ENCODE data around the gene EEF1A2. TPM values are rescaled to one million over a fixed set of nuclear protein-coding genes. Genes with fewer than 3 reads are reported as not detected.

The EEF1A2 gene
- polyA plus RNA-seq, 2 of the 4 experiments (the other 2 are of a cell fraction), result 16.3 to 129 TPM

DNA sequence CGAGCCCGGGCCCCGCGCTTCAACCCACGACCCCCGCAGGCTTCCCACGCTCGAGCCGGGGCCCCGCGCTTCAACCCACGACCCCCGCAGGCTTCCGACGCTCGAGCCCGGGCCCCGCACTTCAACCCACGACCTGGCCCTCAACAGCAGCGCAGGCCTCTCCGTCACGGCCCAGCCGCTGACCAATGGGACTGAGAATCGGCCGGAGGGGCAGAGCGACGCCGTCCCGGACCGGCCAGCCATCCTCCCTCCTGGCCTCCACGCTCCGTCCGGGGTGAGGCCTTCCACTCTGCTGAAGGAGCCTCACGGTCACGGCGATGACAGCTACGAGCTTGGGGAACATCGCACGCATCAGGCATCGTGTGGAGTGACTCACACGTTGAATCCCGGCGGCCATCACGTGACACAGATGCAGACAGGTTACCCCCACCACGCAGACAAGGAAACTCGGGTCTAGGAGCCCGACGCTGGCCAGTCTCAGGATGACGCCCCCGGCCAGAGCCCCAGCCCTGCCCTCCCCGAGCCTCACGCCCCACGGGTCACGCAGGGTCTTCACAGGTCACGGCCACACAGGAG, 32.5 kb downstream of the EEF1A2 start:
- no peak for DNase-seq (ENCODE audit: low read depth in 1 of 2, low spot score in 1 of 2)
- Histone ChIP-seq H3K4me1 (peaks cover 3% of the 10 kb centered on the region; the same call in 1 of the 3 replicates), H3K27ac (no peak overlapping the region), H3K4me2 (no peak overlapping the region), H3K4me3 (no peak overlapping the region), H3K9me3 (no peaks in the 10 kb centered on the region)
- ATAC-seq, result no peak
- ChIA-PET CTCF (interaction anchor here (1.0 to 1.7 kb wide), 4 partner anchors 30 to 185 kb away, joined by 3 to 4 read pairs (median 4); no protein-coding TSS in a partner anchor), POLR2A (interaction anchor here (1.1 kb wide), 1 partner anchor 54 kb away, joined by 4 read pairs; the partner anchor contains the start of gene PPDPF)
- TF ChIP-seq USF2 (IDR thresholded peaks at IDR 0.05) (peak; percentile 51), HOXB5 (CRISPR knock-in tag; IDR thresholded peaks at IDR 0.05) (no peak)
- WGBS (ENCODE audit: missing lambda C conversion rate), result 33% methylated on average over 19 of the region's 55 CpGs
- FAIRE-seq, result no peak

DNA sequence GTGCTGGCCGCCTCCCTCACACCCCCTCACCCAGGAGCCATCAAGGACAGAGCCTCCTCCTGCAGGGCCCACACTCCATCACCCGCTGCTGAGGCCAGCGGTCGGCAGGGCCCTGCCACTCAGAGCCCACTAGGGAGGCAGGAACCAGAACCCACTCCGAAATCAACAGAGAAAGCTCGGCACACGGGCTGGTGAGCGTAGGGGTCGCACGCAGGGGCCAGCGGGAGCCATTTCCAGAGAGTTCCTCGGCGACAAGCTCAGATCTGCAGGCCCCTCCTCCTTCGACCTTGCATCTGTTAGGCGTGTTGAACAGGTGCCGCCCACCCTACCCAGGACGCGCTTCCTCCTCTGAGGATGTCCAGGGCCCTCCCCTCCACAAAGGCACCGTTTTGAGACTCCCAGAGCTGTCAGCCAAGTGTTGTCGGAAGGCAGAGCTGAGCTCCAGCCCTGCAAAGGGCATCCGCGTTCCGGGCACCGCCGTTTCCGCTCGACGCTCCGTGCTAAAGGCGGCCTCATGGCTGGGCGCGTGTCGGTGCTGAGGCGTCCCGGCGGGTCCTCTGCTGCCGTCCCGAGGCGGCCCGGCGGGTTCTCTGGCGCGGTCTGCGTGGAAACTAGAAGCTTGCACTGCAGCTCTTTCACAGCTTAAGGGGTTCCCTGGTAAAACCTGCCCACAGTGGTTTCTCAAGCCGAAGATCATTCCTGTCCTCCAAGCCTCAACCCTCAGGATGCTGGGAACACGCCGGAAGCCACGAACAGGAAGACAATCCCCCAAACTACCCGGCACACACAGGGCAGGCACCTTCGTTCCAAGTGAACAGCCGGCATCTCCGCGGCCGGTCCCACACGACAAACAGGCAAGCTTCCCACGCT, 33.3 kb downstream of the EEF1A2 start:
- Histone ChIP-seq H3K9me3 (no peaks in the 10 kb centered on the region), H3K27ac (no peak overlapping the region), H3K4me1 (no peaks in the 10 kb centered on the region), H3K4me2 (no peak overlapping the region), H3K4me3 (no peak overlapping the region)
- no peak for DNase-seq (ENCODE audit: low read depth in 1 of 2, low spot score in 1 of 2)
- no peak for FAIRE-seq
- ChIA-PET CTCF (interaction anchor here (0.8 to 1.4 kb wide), 5 partner anchors 9 to 40 kb away, joined by 3 to 5 read pairs (median 3); no protein-coding TSS in a partner anchor), POLR2A (interaction anchor here (1.1 kb wide), 1 partner anchor 55 kb away, joined by 4 read pairs; the partner anchor contains the start of gene PPDPF)
- WGBS (ENCODE audit: missing lambda C conversion rate), result 57% methylated on average over 45 of the region's 56 CpGs
- ATAC-seq, result no peak
- no peak for TF ChIP-seq NR3C1 (IDR thresholded peaks at IDR 0.05)
- TF ChIP-seq MAX (IDR thresholded peaks at IDR 0.05), result no peak
- TF ChIP-seq BHLHE40 (IDR thresholded peaks at IDR 0.05; ENCODE audit: low read depth, low read length), result no peak
- no peak for TF ChIP-seq HEYL (CRISPR knock-in tag; IDR thresholded peaks at IDR 0.05)
- TF ChIP-seq HOXB5 (CRISPR knock-in tag; IDR thresholded peaks at IDR 0.05), result no peak
- no peak for TF ChIP-seq POLR2AphosphoS2 (conservative IDR thresholded peaks at IDR 0.05; ENCODE audit: low read length)
- TF ChIP-seq CHD2 (IDR thresholded peaks at IDR 0.05; ENCODE audit: low read length, partially characterized antibody), result no peak

- TF ChIP-seq POLR2A (IDR thresholded peaks at IDR 0.05; ENCODE audit: low read length), result no peak
- no peak for TF ChIP-seq RNF2 (IDR thresholded peaks at IDR 0.05; ENCODE audit: borderline replicate concordance, low read depth)
- TF ChIP-seq CBX2 (IDR thresholded peaks at IDR 0.05; ENCODE audit: borderline replicate concordance, low read depth), result no peak
- no peak for TF ChIP-seq NFE2L2 (conservative IDR thresholded peaks at IDR 0.05; ENCODE audit: low read length)
- TF ChIP-seq ZSCAN20 (CRISPR knock-in tag; IDR thresholded peaks at IDR 0.05), result no peak
- TF ChIP-seq HOXB13 (CRISPR knock-in tag; IDR thresholded peaks at IDR 0.05; ENCODE audit: low read depth), result no peak
- no peak for TF ChIP-seq HDAC2 (IDR thresholded peaks at IDR 0.05)
- TF ChIP-seq, protein P1, sequence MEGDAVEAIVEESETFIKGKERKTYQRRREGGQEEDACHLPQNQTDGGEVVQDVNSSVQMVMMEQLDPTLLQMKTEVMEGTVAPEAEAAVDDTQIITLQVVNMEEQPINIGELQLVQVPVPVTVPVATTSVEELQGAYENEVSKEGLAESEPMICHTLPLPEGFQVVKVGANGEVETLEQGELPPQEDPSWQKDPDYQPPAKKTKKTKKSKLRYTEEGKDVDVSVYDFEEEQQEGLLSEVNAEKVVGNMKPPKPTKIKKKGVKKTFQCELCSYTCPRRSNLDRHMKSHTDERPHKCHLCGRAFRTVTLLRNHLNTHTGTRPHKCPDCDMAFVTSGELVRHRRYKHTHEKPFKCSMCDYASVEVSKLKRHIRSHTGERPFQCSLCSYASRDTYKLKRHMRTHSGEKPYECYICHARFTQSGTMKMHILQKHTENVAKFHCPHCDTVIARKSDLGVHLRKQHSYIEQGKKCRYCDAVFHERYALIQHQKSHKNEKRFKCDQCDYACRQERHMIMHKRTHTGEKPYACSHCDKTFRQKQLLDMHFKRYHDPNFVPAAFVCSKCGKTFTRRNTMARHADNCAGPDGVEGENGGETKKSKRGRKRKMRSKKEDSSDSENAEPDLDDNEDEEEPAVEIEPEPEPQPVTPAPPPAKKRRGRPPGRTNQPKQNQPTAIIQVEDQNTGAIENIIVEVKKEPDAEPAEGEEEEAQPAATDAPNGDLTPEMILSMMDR (IDR thresholded peaks at IDR 0.05), result no peak
- TF ChIP-seq GATA3 (IDR thresholded peaks at IDR 0.05; ENCODE audit: borderline replicate concordance), result no peak
- TF ChIP-seq ZFP36 (IDR thresholded peaks at IDR 0.05; ENCODE audit: borderline replicate concordance, partially characterized antibody), result no peak
- TF ChIP-seq TP53 (CRISPR knock-in tag; IDR thresholded peaks at IDR 0.05), result no peak
- TF ChIP-seq MAZ (IDR thresholded peaks at IDR 0.05; ENCODE audit: borderline replicate concordance, low read depth, low read length), result no peak
- no peak for TF ChIP-seq EHMT2 (IDR thresholded peaks at IDR 0.05; ENCODE audit: low read depth)
- TF ChIP-seq RAD21 (conservative IDR thresholded peaks at IDR 0.05 in 1 of 2, IDR thresholded peaks at IDR 0.05 in 1 of 2), result no peak
Measured at GRCh38 chr20:63464289-63464635, 34.6 kb downstream of the EEF1A2 start.

More at GRCh38 chr20:63464289-63464635, 34.6 kb downstream of the EEF1A2 start:
- POLR2A ChIA-PET, result interaction anchor here (0.6 to 1.2 kb wide), 2 partner anchors 56 to 57 kb away, joined by 3 read pairs; no protein-coding TSS in a partner anchor
- Histone ChIP-seq H3K27ac (no peak overlapping the region), H3K4me2 (no peak overlapping the region), H3K9me3 (no peaks in the 10 kb centered on the region), H3K4me3 (no peak overlapping the region), H3K4me1 (no peaks in the 10 kb centered on the region)
- CTCF ChIA-PET, result interaction anchor here (1.3 to 2.1 kb wide), 3 partner anchors 29 to 239 kb away, joined by 3 to 6 read pairs (median 4); no protein-coding TSS in a partner anchor
- no peak for ATAC-seq
- no peak for DNase-seq (ENCODE audit: low read depth in 1 of 2, low spot score in 1 of 2)
- WGBS (ENCODE audit: missing lambda C conversion rate), result 23% methylated on average over 4 of the region's 12 CpGs
- no peak for FAIRE-seq
